Keratinocyte (primary cell): ENCODE data around the gene MAPK14. TPM values are rescaled to one million over a fixed set of nuclear protein-coding genes. Genes with fewer than 3 reads are reported as not detected.
"Not testable (repeated sequence)": the region's sequence is repeated elsewhere in the genome, so short reads cannot be mapped to it uniquely, and the experiment has no call there.

Source experiments
- DNase-seq: peaks from one replicate; pipeline ENCODE4 v3.0.0-alpha.2; 2011; ENCODE audit warnings: low read depth, missing footprints, low spot score
- FAIRE-seq: peaks from 2 replicates; lab custom pipeline; 2011; peaks lifted over from hg19 to GRCh38; lab: Jason Lieb, UNC
- H2AFZ ChIP-seq: 2 replicates; pipeline ENCODE4 v1.6.0; 2012; ENCODE audit warnings: low read length, control low read depth, inconsistent platforms; ENCODE audit not compliant: control insufficient read depth
- H3K27ac ChIP-seq: 2 replicates; pipeline ENCODE4 v1.5.1; 2011; ENCODE audit warnings: low read length; ENCODE audit not compliant: control insufficient read depth, insufficient read depth
- H3K27me3 ChIP-seq: 3 replicates; pipeline ENCODE4 v1.6.0; 2011; ENCODE audit warnings: low read length; ENCODE audit not compliant: control insufficient read depth, insufficient read depth; ENCODE audit errors: extremely low read depth
- H3K36me3 ChIP-seq, 2 experiments: 2 replicates in 1 of 2; 3 replicates in 1 of 2; pipeline ENCODE4 v1.5.1; 2011; ENCODE audit warnings: low read length in 2 of 2, mild to moderate bottlenecking in 1 of 2; ENCODE audit not compliant: control insufficient read depth in 2 of 2, insufficient read depth in 2 of 2; ENCODE audit errors: extremely low read depth in 1 of 2
- H3K4me1 ChIP-seq: 3 replicates; pipeline ENCODE4 v1.5.1; 2011; ENCODE audit warnings: low read length; ENCODE audit not compliant: control insufficient read depth, insufficient read depth; ENCODE audit errors: extremely low read depth
- H3K4me2 ChIP-seq: 3 replicates; pipeline ENCODE4 v1.6.0; 2011; ENCODE audit warnings: low read depth, low read length; ENCODE audit not compliant: control insufficient read depth, insufficient read depth; ENCODE audit errors: extremely low read depth
- H3K4me3 ChIP-seq, 3 experiments: fragments of 200-600 bp in 1 of 3; sonication (generic) in 1 of 3; 2 replicates in 2 of 3; 3 replicates in 1 of 3; pipeline ENCODE4 v1.5.1; 2011 to 2016; ENCODE audit warnings: low read length in 3 of 3, mild to moderate bottlenecking in 3 of 3, control low read depth in 2 of 3, inconsistent platforms in 1 of 3, low read depth in 1 of 3, mixed read lengths in 1 of 3, mixed run types in 1 of 3, moderate library complexity in 1 of 3; ENCODE audit not compliant: control insufficient read depth in 2 of 3, insufficient read depth in 2 of 3; ENCODE audit errors: extremely low read depth in 1 of 3
- H3K79me2 ChIP-seq: 2 replicates; pipeline ENCODE4 v1.6.0; 2012; ENCODE audit warnings: low read length; ENCODE audit not compliant: control insufficient read depth, insufficient read depth
- H3K9ac ChIP-seq: 3 replicates; pipeline ENCODE4 v1.6.0; 2011; ENCODE audit warnings: low read length; ENCODE audit not compliant: control insufficient read depth, insufficient read depth; ENCODE audit errors: extremely low read depth
- H3K9me1 ChIP-seq: 3 replicates; pipeline ENCODE4 v1.6.0; 2011; ENCODE audit warnings: low read length; ENCODE audit not compliant: control insufficient read depth, insufficient read depth; ENCODE audit errors: extremely low read depth
- H3K9me3 ChIP-seq: 2 replicates; pipeline ENCODE4 v1.5.1; 2012; ENCODE audit warnings: low read depth, low read length; ENCODE audit not compliant: control insufficient read depth
- H4K20me1 ChIP-seq: 3 replicates; pipeline ENCODE4 v1.6.0; 2011; ENCODE audit warnings: low read length; ENCODE audit not compliant: control insufficient read depth, insufficient read depth; ENCODE audit errors: extremely low read depth
- EZH2 ChIP-seq: IDR thresholded peaks from one replicate; pipeline ENCODE4 v1.6.1; 2012; ENCODE audit warnings: inconsistent platforms, mild to moderate bottlenecking, low read length, moderate library complexity
- dilution Hi-C: fragments of 300-500 bp; cut with MboI; formaldehyde crosslinking; loops from one replicate; pipeline ENCODE4 v1.7.0; 2020; ENCODE audit warnings: low sequenced_read_pairs; ENCODE audit not compliant: extremely low pct_ligation_motif_present
- polyA plus RNA-seq, 5 experiments: library from polyadenylated mRNA; depleted of rRNA in 3 of 5; stranded (reverse) in 3 of 5; stranded (forward) in 1 of 5; unstranded in 1 of 5; fragments of >200 nt; gene quantifications; 1 replicate in 1 of 5; 2 replicates in 3 of 5; 3 replicates in 1 of 5; pipeline versions ENCODE4 v1.2.1 to v1.2.3, GENCODE V29; 2011 to 2012; ENCODE audit warnings: missing spikeins in 2 of 5, low read depth in 1 of 5, low replicate concordance in 1 of 5
- TF ChIP-seq, protein P1 (sequence below), 3 experiments: IDR thresholded peaks in 1 of 3; conservative IDR thresholded peaks in 1 of 3; optimal IDR thresholded peaks in 1 of 3; 2 replicates in 2 of 3; 3 replicates in 1 of 3; pipeline versions ENCODE3 to v1.5.1; 2011; ENCODE audit warnings: low read length in 3 of 3, mild to moderate bottlenecking in 3 of 3, moderate library complexity in 2 of 3, control low read depth in 1 of 3, inconsistent platforms in 1 of 3; ENCODE audit not compliant: insufficient read depth in 2 of 3; ENCODE audit errors: extremely low read depth in 1 of 3

Gene MAPK14
- polyA plus RNA-seq, 1 donor (not counting 4 experiments of a cell fraction or from before 2014, with no cell fraction given): 52.4 TPM

DNA sequence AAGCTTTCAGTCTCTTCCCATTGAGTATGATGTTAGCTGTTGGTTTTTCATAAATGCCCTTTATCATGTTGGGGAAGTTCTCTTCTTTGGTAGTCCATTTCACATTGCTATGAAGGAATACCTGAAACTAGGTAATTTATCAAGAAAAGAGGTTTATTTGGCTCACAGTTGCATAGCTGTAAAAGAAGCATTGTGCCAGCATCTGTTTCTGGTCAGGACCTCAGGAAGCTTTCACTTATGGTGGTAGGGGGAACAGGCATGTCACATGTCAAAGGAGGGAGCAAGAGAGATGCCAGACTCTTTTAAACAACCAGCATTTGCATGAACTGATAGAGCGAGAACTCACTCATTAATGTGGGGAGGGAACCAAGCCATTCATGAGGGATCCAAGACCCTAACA is 54.7 kb downstream of the MAPK14 start:
- H3K27ac ChIP-seq: no peak overlapping the region
- H3K36me3 ChIP-seq: peaks cover 11 to 17% of the 10 kb centered on the region in 2 experiments
- H4K20me1 ChIP-seq: no peaks in the 10 kb centered on the region
- no peak overlapping the region for H3K4me2 ChIP-seq
- peaks cover 2% of the 10 kb centered on the region for H3K9me1 ChIP-seq
- no peak overlapping the region for H3K9ac ChIP-seq
- no peaks in the 10 kb centered on the region for H3K27me3 ChIP-seq
- H3K4me1 ChIP-seq: no peaks in the 10 kb centered on the region
- no peaks in the 10 kb centered on the region for H3K9me3 ChIP-seq
- dilution Hi-C loops: no loop called here
- H2AFZ ChIP-seq: no peak overlapping the region
- no peak for DNase-seq
- TF ChIP-seq, protein P1, sequence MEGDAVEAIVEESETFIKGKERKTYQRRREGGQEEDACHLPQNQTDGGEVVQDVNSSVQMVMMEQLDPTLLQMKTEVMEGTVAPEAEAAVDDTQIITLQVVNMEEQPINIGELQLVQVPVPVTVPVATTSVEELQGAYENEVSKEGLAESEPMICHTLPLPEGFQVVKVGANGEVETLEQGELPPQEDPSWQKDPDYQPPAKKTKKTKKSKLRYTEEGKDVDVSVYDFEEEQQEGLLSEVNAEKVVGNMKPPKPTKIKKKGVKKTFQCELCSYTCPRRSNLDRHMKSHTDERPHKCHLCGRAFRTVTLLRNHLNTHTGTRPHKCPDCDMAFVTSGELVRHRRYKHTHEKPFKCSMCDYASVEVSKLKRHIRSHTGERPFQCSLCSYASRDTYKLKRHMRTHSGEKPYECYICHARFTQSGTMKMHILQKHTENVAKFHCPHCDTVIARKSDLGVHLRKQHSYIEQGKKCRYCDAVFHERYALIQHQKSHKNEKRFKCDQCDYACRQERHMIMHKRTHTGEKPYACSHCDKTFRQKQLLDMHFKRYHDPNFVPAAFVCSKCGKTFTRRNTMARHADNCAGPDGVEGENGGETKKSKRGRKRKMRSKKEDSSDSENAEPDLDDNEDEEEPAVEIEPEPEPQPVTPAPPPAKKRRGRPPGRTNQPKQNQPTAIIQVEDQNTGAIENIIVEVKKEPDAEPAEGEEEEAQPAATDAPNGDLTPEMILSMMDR (optimal IDR thresholded peaks at IDR 0.05 in 1 of 3, IDR thresholded peaks at IDR 0.05 in 1 of 3, conservative IDR thresholded peaks at IDR 0.05 in 1 of 3; ENCODE audit: extremely low read depth in 1 of 3, insufficient read depth in 2 of 3, low read length in 3 of 3): no peak
- no peak for TF ChIP-seq EZH2
- no peaks in the 10 kb centered on the region for H3K79me2 ChIP-seq
- H3K4me3 ChIP-seq: no peak overlapping the region
- no peak for FAIRE-seq

- no peaks in the 10 kb centered on the region for H3K79me2 ChIP-seq
- H3K9me3 ChIP-seq: no peaks in the 10 kb centered on the region
- TF ChIP-seq, protein P1 (optimal IDR thresholded peaks at IDR 0.05 in 1 of 3, IDR thresholded peaks at IDR 0.05 in 1 of 3, conservative IDR thresholded peaks at IDR 0.05 in 1 of 3; ENCODE audit: extremely low read depth in 1 of 3, insufficient read depth in 2 of 3, low read length in 3 of 3): no peak
- no peak for TF ChIP-seq EZH2
- peaks cover 11 to 17% of the 10 kb centered on the region in 2 experiments for H3K36me3 ChIP-seq
- FAIRE-seq (no peak), DNase-seq (no peak)
- H3K9me1 ChIP-seq: peaks cover 2% of the 10 kb centered on the region
- dilution Hi-C loops: no loop called here
- H3K4me1 ChIP-seq: no peaks in the 10 kb centered on the region
- H2AFZ ChIP-seq: no peak overlapping the region
- no peak overlapping the region for H3K9ac ChIP-seq
- no peak overlapping the region for H3K4me3 ChIP-seq
- H3K27me3 ChIP-seq: no peaks in the 10 kb centered on the region
- no peak overlapping the region for H3K4me2 ChIP-seq
- H4K20me1 ChIP-seq: no peaks in the 10 kb centered on the region
- no peak overlapping the region for H3K27ac ChIP-seq
Measured at GRCh38 chr6:36083446-36083845, 55.8 kb downstream of the MAPK14 start.

DNA sequence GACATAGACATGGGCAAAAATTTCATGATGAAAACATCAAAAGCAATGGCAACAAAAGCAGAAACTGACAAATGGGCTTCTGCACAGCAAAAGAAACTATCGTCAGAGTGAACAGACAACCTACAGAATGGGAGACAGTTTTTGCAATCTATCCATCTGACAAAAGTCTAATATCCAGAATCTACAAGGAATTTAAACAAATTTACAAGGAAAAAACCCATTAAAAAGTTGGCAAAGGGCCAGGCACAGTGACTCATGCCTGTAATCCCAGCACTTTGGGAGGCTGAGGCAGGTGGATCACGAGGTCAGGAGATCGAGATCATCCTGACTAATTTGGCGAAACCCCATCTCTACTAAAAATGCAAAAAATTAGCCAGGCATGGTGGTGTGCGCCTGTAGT is 60.6 kb downstream of the MAPK14 start:
- FAIRE-seq, H3K9me1 ChIP-seq, H4K20me1 ChIP-seq, dilution Hi-C loops, H3K9me3 ChIP-seq, DNase-seq, H3K79me2 ChIP-seq, H3K9ac ChIP-seq, H3K4me2 ChIP-seq, H2AFZ ChIP-seq, H3K4me3 ChIP-seq, H3K27me3 ChIP-seq, H3K4me1 ChIP-seq, H3K27ac ChIP-seq: not testable (repeated sequence)
- H3K36me3 ChIP-seq: peaks cover 9 to 15% of the 10 kb centered on the region in 2 experiments
